22Rv1 (cell line): Measurements from ENCODE around the gene KRTAP10-12.

Experiments used
- H3K27ac ChIP-seq: fragments of 450-650 bp; 2 replicates; pipeline ENCODE4 v1.5.1; 2017
- ZFX ChIP-seq: fragments of 450-650 bp; IDR thresholded peaks from 2 replicates; pipeline ENCODE4 v1.6.1; 2017; ENCODE audit warnings: antibody characterized with exemption, borderline replicate concordance
- TF ChIP-seq, protein P1 (sequence below): fragments of 450-650 bp; IDR thresholded peaks from 2 replicates; pipeline ENCODE4 v1.5.1; 2017; ENCODE audit warnings: mild to moderate bottlenecking

KRTAP10-12 gene

DNA sequence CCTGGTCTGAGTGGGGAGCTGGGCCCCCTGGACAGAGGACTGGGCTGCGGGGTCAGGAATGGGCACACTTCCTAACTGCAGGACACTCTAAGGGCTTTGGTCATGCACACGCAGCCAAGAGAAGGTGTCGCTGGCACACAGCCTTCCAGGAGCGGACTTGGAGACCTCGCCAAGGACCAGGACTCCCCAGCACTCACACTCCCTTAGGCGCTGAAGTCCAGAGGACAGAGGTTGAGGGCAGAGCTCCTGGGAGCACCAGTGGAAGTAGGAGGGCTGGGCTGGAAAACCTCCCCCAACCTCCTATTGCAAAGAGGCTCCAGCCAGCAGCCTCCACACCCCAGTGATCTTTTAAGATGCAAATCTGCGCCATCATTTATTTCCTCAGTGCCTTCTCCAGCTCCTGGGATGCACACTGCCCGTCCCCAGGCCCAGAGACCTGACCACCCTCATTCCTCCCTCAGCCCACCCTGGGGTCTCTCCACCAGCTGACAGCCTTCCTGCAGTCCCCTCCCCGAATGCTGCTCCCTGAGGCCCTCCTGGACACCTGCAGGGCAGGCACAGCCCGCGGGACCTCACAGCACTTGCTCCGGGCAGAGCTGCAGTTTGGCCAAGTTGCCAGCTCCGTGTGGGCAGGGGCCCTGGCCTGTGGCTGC lies 11.4 kb downstream of the KRTAP10-12 start:
- H3K27ac ChIP-seq = no peak overlapping the region
- TF ChIP-seq ZFX = no peak
- TF ChIP-seq, protein P1, sequence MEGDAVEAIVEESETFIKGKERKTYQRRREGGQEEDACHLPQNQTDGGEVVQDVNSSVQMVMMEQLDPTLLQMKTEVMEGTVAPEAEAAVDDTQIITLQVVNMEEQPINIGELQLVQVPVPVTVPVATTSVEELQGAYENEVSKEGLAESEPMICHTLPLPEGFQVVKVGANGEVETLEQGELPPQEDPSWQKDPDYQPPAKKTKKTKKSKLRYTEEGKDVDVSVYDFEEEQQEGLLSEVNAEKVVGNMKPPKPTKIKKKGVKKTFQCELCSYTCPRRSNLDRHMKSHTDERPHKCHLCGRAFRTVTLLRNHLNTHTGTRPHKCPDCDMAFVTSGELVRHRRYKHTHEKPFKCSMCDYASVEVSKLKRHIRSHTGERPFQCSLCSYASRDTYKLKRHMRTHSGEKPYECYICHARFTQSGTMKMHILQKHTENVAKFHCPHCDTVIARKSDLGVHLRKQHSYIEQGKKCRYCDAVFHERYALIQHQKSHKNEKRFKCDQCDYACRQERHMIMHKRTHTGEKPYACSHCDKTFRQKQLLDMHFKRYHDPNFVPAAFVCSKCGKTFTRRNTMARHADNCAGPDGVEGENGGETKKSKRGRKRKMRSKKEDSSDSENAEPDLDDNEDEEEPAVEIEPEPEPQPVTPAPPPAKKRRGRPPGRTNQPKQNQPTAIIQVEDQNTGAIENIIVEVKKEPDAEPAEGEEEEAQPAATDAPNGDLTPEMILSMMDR = no peak

DNA sequence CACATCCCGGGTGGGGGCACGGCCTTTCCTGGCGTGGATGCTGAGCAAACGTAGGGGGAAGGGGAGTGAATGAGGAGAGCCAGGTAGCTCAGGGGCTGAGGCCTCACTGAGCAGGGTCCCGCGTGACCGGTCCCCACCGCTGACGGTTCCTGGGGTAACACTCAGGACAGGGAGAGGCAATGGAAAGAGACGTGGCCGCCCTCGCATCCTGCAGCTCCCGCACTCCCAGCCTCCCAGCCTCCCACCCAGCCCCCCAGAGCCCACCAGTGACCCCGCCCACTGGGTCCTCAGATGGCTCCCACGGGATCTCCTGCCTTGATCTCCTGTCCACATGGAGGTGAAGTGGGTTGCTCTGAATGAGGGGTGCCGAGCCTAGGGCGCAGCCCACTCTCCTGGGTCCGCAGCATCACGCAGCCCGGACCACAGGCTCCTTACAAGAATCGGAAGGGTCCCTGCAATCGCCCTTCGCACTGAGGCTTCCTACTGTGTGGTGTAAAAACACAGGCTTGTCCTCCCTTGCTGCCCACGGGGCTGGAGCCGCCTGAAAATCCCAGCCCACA lies 12.0 kb downstream of the KRTAP10-12 start:
- no peak overlapping the region for H3K27ac ChIP-seq
- TF ChIP-seq, protein P1 = no peak
- no peak for TF ChIP-seq ZFX

DNA sequence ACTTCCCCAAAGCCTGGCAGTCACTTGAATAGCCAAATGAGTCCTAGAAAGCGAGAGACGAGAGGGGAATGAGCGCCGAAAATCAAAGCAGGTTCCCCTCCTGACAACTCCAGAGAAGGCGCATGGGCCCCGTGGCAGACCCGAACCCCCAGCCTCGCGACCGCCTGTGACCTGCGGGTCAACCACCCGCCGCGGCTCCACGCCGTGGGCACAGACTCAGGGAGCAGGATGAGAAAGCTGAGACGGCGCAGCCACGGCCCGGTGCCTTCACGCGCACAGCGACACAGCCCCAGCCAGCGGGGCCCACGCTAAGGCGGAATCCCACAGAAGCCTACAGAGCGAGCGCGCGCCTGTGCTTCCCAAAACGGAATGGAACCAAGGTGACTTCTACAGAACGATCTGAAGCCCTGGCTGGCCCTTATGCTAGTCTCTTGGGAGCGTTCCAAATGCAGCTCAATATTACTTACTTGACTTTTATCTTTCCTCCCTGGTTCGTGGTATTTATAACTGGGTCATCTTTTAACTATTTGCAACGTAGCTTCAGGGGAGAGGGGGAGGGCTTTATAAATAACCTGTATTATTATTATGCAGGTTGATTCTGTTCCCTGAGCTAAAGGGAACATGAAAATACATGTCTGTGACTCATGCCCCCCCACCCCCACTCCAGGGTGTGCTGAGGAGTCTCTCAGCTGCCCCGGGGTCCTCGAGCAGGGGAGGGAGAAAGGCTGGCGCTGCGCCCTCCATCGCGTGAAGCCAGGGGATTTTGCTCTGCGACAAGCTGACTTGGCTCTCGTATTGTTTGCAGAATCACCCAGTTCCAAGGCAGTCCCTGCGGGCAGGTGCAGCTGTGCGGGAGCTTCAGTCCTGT lies 12.7 kb downstream of the KRTAP10-12 start:
- TF ChIP-seq ZFX = no peak
- TF ChIP-seq, protein P1 = no peak
- no peak overlapping the region for H3K27ac ChIP-seq

DNA sequence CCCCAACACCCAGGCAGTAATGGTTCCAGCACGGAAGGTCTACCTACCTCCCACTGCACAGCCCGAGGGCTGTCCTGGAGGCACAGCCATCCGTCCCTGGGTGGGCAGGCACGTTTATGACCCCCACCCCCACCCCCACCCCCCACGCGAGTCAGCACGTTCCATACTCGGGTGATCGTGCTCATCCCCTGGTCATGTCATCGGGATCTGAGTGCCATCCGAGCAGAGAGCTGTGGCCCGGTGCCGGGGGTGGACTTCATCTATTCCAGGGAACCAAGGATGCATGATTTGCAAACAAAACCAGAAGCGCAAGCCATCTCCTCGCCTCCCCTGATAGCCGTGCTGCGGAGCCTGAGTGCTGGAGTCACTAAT lies 13.3 kb downstream of the KRTAP10-12 start:
- no peak overlapping the region for H3K27ac ChIP-seq
- TF ChIP-seq, protein P1 = no peak
- TF ChIP-seq ZFX = no peak

DNA sequence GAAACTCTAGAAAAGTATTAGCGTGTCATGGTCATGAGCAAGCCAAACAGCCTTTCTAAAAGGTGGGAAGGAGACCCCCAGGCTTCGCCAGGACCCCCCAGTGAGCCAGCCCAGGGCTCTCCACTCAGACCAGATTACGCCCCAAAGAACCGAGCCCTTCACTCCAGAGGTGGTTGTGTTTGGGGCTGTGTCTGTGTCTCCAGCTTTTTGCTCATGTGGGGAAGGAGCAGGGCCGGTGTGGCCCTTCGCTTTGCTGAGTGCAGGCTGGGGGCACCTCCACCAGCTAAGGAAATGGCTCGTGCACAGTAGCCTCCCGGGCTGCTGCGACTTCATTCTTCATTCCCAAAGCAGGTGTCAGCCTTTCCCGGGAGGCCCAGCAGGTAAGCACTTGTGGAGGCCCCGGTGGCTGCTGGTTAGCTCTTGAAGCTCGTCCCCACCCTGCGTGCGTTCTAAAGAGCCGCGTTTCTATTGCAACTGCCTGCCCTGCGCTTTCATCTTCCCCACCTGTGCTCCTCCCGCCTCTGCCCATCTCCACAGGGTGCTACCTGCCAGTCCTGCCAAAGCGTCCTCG lies 13.9 kb downstream of the KRTAP10-12 start:
- no peak for TF ChIP-seq ZFX
- TF ChIP-seq, protein P1 = no peak
- no peak overlapping the region for H3K27ac ChIP-seq

DNA sequence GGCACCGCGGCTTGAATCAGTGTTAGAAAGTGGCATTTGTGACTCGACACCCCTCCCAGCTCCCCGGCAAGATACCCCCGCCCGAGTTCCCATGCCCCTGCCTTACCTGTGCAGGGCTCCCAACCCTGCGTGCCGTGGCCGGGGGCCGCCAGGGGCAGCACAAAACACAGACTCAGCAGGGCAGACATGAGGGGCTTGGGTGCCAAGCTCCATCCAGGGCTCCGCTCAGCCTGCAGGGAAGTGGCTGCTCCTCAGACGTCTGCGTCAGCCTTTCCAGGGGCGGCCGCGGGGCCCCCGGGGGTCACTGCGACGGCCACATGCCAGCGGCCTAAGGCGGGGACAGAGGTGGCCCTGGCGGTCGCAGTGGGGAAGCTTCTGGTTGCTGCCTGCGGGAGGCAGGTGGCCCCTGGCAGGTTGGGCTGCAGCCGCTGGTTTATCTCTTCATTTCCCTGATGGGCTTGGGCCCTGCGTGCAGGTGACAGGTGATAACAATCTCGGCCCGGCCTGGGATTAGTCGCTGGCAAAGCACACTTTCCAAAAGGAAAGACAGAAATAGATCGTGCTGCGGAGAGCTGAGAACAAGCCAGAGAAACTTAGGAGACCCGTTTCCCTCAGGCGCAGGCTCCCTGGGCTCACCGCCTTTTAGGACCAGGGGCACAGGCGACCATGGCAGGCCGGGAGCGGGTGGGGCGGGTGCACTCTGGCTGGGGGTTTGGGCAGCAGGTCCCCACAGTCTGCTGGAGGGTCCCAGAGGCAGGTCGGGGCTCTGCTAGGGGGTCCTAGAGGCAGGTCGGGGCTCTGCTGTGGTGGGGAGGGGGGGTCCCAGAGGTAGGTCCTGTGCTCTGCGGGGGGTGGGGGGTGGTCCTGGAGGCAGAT lies 14.6 kb downstream of the KRTAP10-12 start, which contains the start of gene TSPEAR:
Gene TSPEAR (minus strand): TSS at position 246 of the 876 bp plus-strand sequence. CDS start 58 bp downstream, at position 188.
- no peak within 1 kb of the TSS for H3K27ac ChIP-seq
- TF ChIP-seq ZFX = no peak
- TF ChIP-seq, protein P1 = peak; percentile 23; the same call in 1 of the 2 replicates
